Right ventricle myocardium superior (tissue), 1 donor: Measurements from ENCODE around the gene KCNK4. TPM values are rescaled to one million over a fixed set of nuclear protein-coding genes. Genes with fewer than 3 reads are reported as not detected.

ENCODE experiments used
- microRNA-seq: library from miRNA; unstranded; fragments of <30 nt; microRNA quantifications from one replicate; pipeline ENCODE4 v1.2.0, GENCODE V29; 2020
- total RNA-seq: library from RNA; stranded (reverse); fragmentation: NEBNext Ultra II Directional; extraction: Animal tissue kit (Norgen Biotek cat#: 25700); gene quantifications from one replicate; pipeline ENCODE4 v1.2.1, GENCODE V29; 2021
- donor health status: DM: no; HTN: yes; CAD: no; lungs with severe emphysema.

KCNK4 gene
- total RNA-seq, 1 donor from 2014 or later = not detected

Small RNA genes lying within 50 kb of the gene (microRNA-seq; reads per million reads assigned to microRNA genes)
- 1.3 reads per million for gene MIR7155

Other genes with a start within 250 kb of the KCNK4 start
- gene MACROD1, start 125.2 kb upstream of the KCNK4 start, total RNA-seq = 124 TPM
- 116 TPM for gene STIP1, start 105.1 kb upstream of the KCNK4 start, total RNA-seq
- 6.0 TPM for gene FERMT3, start 84.6 kb upstream of the KCNK4 start, total RNA-seq
- 79.8 TPM for gene TRPT1, start 65.1 kb upstream of the KCNK4 start, total RNA-seq
- gene NUDT22, start 65.0 kb upstream of the KCNK4 start, total RNA-seq = 60.8 TPM
- 58.0 TPM for gene DNAJC4, start 60.8 kb upstream of the KCNK4 start, total RNA-seq
- 276 TPM for gene VEGFB, start 56.7 kb upstream of the KCNK4 start, total RNA-seq
- 41.6 TPM for gene FKBP2, start 50.2 kb upstream of the KCNK4 start, total RNA-seq
- gene PPP1R14B, start 44.4 kb upstream of the KCNK4 start, total RNA-seq = 123 TPM
- 11.3 TPM for gene PLCB3, start 39.8 kb upstream of the KCNK4 start, total RNA-seq
- gene BAD, start 6.6 kb upstream of the KCNK4 start, total RNA-seq = 90.1 TPM
- gene GPR137, start 5.5 kb upstream of the KCNK4 start, total RNA-seq = 28.5 TPM
- not detected for gene CATSPERZ, start 9.1 kb downstream of the KCNK4 start, total RNA-seq
- gene ESRRA, start 14.2 kb downstream of the KCNK4 start, total RNA-seq = 241 TPM
- gene TRMT112, start 26.3 kb downstream of the KCNK4 start, total RNA-seq = 97.5 TPM
- 417 TPM for gene PRDX5, start 26.8 kb downstream of the KCNK4 start, total RNA-seq
- gene CCDC88B, start 48.9 kb downstream of the KCNK4 start, total RNA-seq = 7.7 TPM
- gene RPS6KA4, start 67.9 kb downstream of the KCNK4 start, total RNA-seq = 14.6 TPM